ENCODE data around the gene PRCC.

PRCC gene

GRCh38 chr1:156814571-156815260 is 47.4 kb downstream of the PRCC start:
- no peak overlapping the region for H4K8ac ChIP-seq (ENCODE audit: low read depth, low read length)
- H3K79me1 ChIP-seq (ENCODE audit: low read length): no peaks in the 10 kb centered on the region
- H3K36me3 ChIP-seq (ENCODE audit: control insufficient read depth, insufficient read depth, low read length): no peaks in the 10 kb centered on the region
- H3K23ac ChIP-seq (ENCODE audit: low read length): no peak overlapping the region
- H2AK5ac ChIP-seq (ENCODE audit: low read length): no peak overlapping the region
- peak overlapping the region; percentile 89 for H3K56ac ChIP-seq (ENCODE audit: low read length)
- no peak overlapping the region for H2BK5ac ChIP-seq (ENCODE audit: low read length)
- H3K79me2 ChIP-seq (ENCODE audit: control insufficient read depth, insufficient read depth, low read length): no peaks in the 10 kb centered on the region
- no peak overlapping the region for H3K27ac ChIP-seq (ENCODE audit: low read depth, low read length)
- H3K9ac ChIP-seq (ENCODE audit: low read length): peak overlapping the region; percentile 65
- H3K18ac ChIP-seq (ENCODE audit: low read length): peak overlapping the region; percentile 23
- peaks cover 2% of the 10 kb centered on the region for H3K4me1 ChIP-seq (ENCODE audit: control insufficient read depth, low read depth, low read length)
- H3K4me2 ChIP-seq (ENCODE audit: low read length): no peak overlapping the region
- no peak for DNase-seq
- no peak overlapping the region for H2BK120ac ChIP-seq (ENCODE audit: low read depth, low read length)
- no peak overlapping the region for H4K5ac ChIP-seq (ENCODE audit: low read length)
- H2BK15ac ChIP-seq (replicated peaks; ENCODE audit: low read depth): no peak overlapping the region
- H3K4ac ChIP-seq (ENCODE audit: low read depth, low read length): no peak overlapping the region
- no CpG with 5 or more reads among the region's 7 CpGs for WGBS (ENCODE audit: extremely low coverage, insufficient coverage, low lambda C conversion rate)
- H3K27me3 ChIP-seq (ENCODE audit: insufficient read depth, low read length, poor library complexity): no peaks in the 10 kb centered on the region
- no peak overlapping the region for H3K4me3 ChIP-seq (ENCODE audit: low read length)

- no peak overlapping the region for H3K4me3 ChIP-seq (ENCODE audit: low read length)
- peak; percentile 34 for DNase-seq
- no peak overlapping the region for H3K4ac ChIP-seq (ENCODE audit: low read depth, low read length)
Measured at GRCh38 chr1:156815307-156815826, 48.0 kb downstream of the PRCC start.

GRCh38 chr1:156815961-156816422 is 48.7 kb downstream of the PRCC start:
- H2BK5ac ChIP-seq (ENCODE audit: low read length): no peak overlapping the region
- H2AK5ac ChIP-seq (ENCODE audit: low read length): no peak overlapping the region
- peaks cover 2% of the 10 kb centered on the region for H3K4me1 ChIP-seq (ENCODE audit: control insufficient read depth, low read depth, low read length)
- H3K56ac ChIP-seq (ENCODE audit: low read length): peak overlapping the region; percentile 30
- H4K8ac ChIP-seq (ENCODE audit: low read depth, low read length): no peak overlapping the region
- no peak overlapping the region for H3K9ac ChIP-seq (ENCODE audit: low read length)
- no peak for DNase-seq
- no peak overlapping the region for H3K4ac ChIP-seq (ENCODE audit: low read depth, low read length)
- no peaks in the 10 kb centered on the region for H3K79me1 ChIP-seq (ENCODE audit: low read length)
- H4K5ac ChIP-seq (ENCODE audit: low read length): no peak overlapping the region
- H3K36me3 ChIP-seq (ENCODE audit: control insufficient read depth, insufficient read depth, low read length): no peaks in the 10 kb centered on the region
- no CpG with 5 or more reads among the region's 10 CpGs for WGBS (ENCODE audit: extremely low coverage, insufficient coverage, low lambda C conversion rate)
- no peak overlapping the region for H2BK15ac ChIP-seq (replicated peaks; ENCODE audit: low read depth)
- no peak overlapping the region for H3K18ac ChIP-seq (ENCODE audit: low read length)
- no peak overlapping the region for H2BK120ac ChIP-seq (ENCODE audit: low read depth, low read length)
- H3K4me2 ChIP-seq (ENCODE audit: low read length): no peak overlapping the region
- H3K23ac ChIP-seq (ENCODE audit: low read length): peak overlapping the region; percentile 50
- H3K4me3 ChIP-seq (ENCODE audit: low read length): no peak overlapping the region
- no peaks in the 10 kb centered on the region for H3K27me3 ChIP-seq (ENCODE audit: insufficient read depth, low read length, poor library complexity)
- no peak overlapping the region for H3K27ac ChIP-seq (ENCODE audit: low read depth, low read length)
- H3K79me2 ChIP-seq (ENCODE audit: control insufficient read depth, insufficient read depth, low read length): no peaks in the 10 kb centered on the region

More at GRCh38 chr1:156815307-156815826, 48.0 kb downstream of the PRCC start:
- Histone ChIP-seq H4K5ac (ENCODE audit: low read length) (no peak overlapping the region), H3K79me2 (ENCODE audit: control insufficient read depth, insufficient read depth, low read length) (no peaks in the 10 kb centered on the region), H3K4me2 (ENCODE audit: low read length) (no peak overlapping the region), H3K4me1 (ENCODE audit: control insufficient read depth, low read depth, low read length) (peaks cover 2% of the 10 kb centered on the region), H2BK120ac (ENCODE audit: low read depth, low read length) (no peak overlapping the region), H3K23ac (ENCODE audit: low read length) (no peak overlapping the region), H3K18ac (ENCODE audit: low read length) (no peak overlapping the region), H3K56ac (ENCODE audit: low read length) (no peak overlapping the region), H3K27me3 (ENCODE audit: insufficient read depth, low read length, poor library complexity) (no peaks in the 10 kb centered on the region), H3K36me3 (ENCODE audit: control insufficient read depth, insufficient read depth, low read length) (no peaks in the 10 kb centered on the region), H4K8ac (ENCODE audit: low read depth, low read length) (no peak overlapping the region), H3K27ac (ENCODE audit: low read depth, low read length) (no peak overlapping the region), H2BK5ac (ENCODE audit: low read length) (no peak overlapping the region), H2BK15ac (replicated peaks; ENCODE audit: low read depth) (no peak overlapping the region), H3K79me1 (ENCODE audit: low read length) (no peaks in the 10 kb centered on the region), H2AK5ac (ENCODE audit: low read length) (no peak overlapping the region), H3K9ac (ENCODE audit: low read length) (no peak overlapping the region)
- no CpG with 5 or more reads among the region's 5 CpGs for WGBS (ENCODE audit: extremely low coverage, insufficient coverage, low lambda C conversion rate)

GRCh38 chr1:156816561-156817328 is 49.4 kb downstream of the PRCC start, which contains the start of gene SH2D2A:
TSS of gene SH2D2A (minus strand) at chr1:156816848. CDS start at chr1:156816708, 140 bp downstream.
- Histone ChIP-seq H3K4me3 (ENCODE audit: low read length) (no peak within 1 kb of the TSS), H3K79me2 (ENCODE audit: control insufficient read depth, insufficient read depth, low read length) (no peaks in the 10 kb centered on the region), H3K27me3 (ENCODE audit: insufficient read depth, low read length, poor library complexity) (no peaks in the 10 kb centered on the region), H3K23ac (ENCODE audit: low read length) (peak within 1 kb of the TSS; percentile 50), H3K79me1 (ENCODE audit: low read length) (no peaks in the 10 kb centered on the region), H2BK5ac (ENCODE audit: low read length) (no peak within 1 kb of the TSS), H3K27ac (ENCODE audit: low read depth, low read length) (no peak within 1 kb of the TSS), H3K56ac (ENCODE audit: low read length) (peak within 1 kb of the TSS; percentile 30), H3K4me2 (ENCODE audit: low read length) (no peak within 1 kb of the TSS), H3K18ac (ENCODE audit: low read length) (no peak within 1 kb of the TSS), H3K36me3 (ENCODE audit: control insufficient read depth, insufficient read depth, low read length) (no peaks in the 10 kb centered on the region), H4K5ac (ENCODE audit: low read length) (no peak within 1 kb of the TSS), H3K9ac (ENCODE audit: low read length) (no peak within 1 kb of the TSS), H2BK120ac (ENCODE audit: low read depth, low read length) (no peak within 1 kb of the TSS), H2BK15ac (replicated peaks; ENCODE audit: low read depth) (no peak within 1 kb of the TSS), H4K8ac (ENCODE audit: low read depth, low read length) (no peak within 1 kb of the TSS), H3K4ac (ENCODE audit: low read depth, low read length) (no peak within 1 kb of the TSS), H3K4me1 (ENCODE audit: control insufficient read depth, low read depth, low read length) (peaks cover 2% of the 10 kb centered on the region), H2AK5ac (ENCODE audit: low read length) (no peak within 1 kb of the TSS)
- WGBS (ENCODE audit: extremely low coverage, insufficient coverage, low lambda C conversion rate): no CpG with 5 or more reads among the region's 10 CpGs
- DNase-seq: peak; percentile 56

- Histone ChIP-seq H3K27me3 (ENCODE audit: insufficient read depth, low read length, poor library complexity) (no peaks in the 10 kb centered on the region), H3K23ac (ENCODE audit: low read length) (no peak overlapping the region), H2BK15ac (replicated peaks; ENCODE audit: low read depth) (no peak overlapping the region), H3K79me1 (ENCODE audit: low read length) (no peaks in the 10 kb centered on the region), H3K4me3 (ENCODE audit: low read length) (no peak overlapping the region), H2BK5ac (ENCODE audit: low read length) (no peak overlapping the region), H2AK5ac (ENCODE audit: low read length) (no peak overlapping the region), H4K5ac (ENCODE audit: low read length) (no peak overlapping the region), H2BK120ac (ENCODE audit: low read depth, low read length) (no peak overlapping the region), H3K56ac (ENCODE audit: low read length) (no peak overlapping the region), H3K79me2 (ENCODE audit: control insufficient read depth, insufficient read depth, low read length) (no peaks in the 10 kb centered on the region), H3K18ac (ENCODE audit: low read length) (no peak overlapping the region), H3K9ac (ENCODE audit: low read length) (no peak overlapping the region), H3K36me3 (ENCODE audit: control insufficient read depth, insufficient read depth, low read length) (no peaks in the 10 kb centered on the region), H3K27ac (ENCODE audit: low read depth, low read length) (no peak overlapping the region), H3K4me1 (ENCODE audit: control insufficient read depth, low read depth, low read length) (peaks cover 2% of the 10 kb centered on the region), H3K4ac (ENCODE audit: low read depth, low read length) (no peak overlapping the region), H4K8ac (ENCODE audit: low read depth, low read length) (no peak overlapping the region), H3K4me2 (ENCODE audit: low read length) (no peak overlapping the region)
- DNase-seq: no peak
- WGBS (ENCODE audit: extremely low coverage, insufficient coverage, low lambda C conversion rate): no CpG with 5 or more reads among the region's 4 CpGs
Measured at GRCh38 chr1:156821801-156822200, 54.5 kb downstream of the PRCC start.

Data from mesendoderm (in vitro differentiated cells).